Right kidney (tissue), 1 donor: Measurements from ENCODE around the gene MAN1C1.
"Not testable (repeated sequence)": the region's sequence is repeated elsewhere in the genome, so short reads cannot be mapped to it uniquely, and the experiment has no call there.

Source experiments
- DNase-seq: peaks from one replicate; pipeline ENCODE4 v3.0.0-alpha.2; 2016

The MAN1C1 gene

DNA sequence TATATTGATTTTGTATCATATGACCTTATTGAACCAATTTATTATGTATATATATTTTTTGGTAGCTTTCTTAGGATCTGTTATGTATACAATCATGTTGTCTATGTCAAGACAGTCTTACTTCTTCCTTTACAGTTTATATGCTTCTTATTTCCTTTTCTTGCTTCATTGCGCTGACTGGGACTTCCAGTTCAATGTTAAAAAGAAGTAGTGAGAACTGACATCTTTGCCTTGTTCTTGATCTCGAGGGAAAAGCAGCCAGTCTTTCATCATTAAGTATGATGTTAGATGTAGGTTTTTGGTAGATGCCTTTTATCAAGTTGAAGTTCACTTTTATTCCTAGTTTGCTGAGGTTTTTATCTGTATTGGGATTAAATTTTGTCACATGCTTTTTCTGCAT, 17.5 kb downstream of the MAN1C1 start:
- no peak for DNase-seq

DNA sequence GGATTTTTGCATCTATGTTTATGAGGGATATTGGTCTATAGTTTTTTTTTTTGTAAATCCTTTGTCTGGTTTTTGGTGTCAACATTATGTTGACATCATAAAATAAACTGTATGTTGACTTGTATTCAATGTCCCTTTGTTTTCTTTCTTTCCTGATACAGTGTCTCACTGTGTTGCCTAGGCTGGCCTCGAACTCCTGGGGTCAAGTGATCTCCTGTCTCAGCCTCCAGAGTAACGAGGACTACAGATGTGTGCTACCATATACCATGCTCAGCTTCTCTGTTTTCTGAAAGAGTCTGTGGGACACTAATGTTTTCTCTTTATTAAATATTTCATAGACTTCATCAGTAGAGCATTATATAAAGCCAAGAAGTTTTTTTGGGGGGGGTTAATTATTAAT, 18.3 kb downstream of the MAN1C1 start:
- DNase-seq = no peak

DNA sequence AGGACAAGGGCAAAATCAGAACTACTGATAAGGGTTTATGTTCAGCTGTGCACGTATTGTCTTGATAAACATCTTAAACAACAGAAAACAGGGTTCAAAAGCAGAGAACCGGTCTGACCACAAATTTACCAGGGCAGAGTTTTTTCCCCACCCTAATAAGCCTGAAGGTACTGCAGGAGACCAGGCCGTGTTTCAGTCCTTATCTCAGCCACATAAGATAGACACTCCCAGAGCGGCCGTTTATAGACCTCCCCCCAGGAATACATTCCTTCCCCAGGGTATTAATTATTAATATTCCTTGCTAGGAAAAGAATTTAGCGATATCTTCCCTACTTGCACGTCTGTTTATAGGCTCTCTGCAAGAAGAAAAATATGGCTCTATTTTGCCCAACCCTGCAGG, 19.6 kb downstream of the MAN1C1 start:
- DNase-seq = not testable (repeated sequence)

DNA sequence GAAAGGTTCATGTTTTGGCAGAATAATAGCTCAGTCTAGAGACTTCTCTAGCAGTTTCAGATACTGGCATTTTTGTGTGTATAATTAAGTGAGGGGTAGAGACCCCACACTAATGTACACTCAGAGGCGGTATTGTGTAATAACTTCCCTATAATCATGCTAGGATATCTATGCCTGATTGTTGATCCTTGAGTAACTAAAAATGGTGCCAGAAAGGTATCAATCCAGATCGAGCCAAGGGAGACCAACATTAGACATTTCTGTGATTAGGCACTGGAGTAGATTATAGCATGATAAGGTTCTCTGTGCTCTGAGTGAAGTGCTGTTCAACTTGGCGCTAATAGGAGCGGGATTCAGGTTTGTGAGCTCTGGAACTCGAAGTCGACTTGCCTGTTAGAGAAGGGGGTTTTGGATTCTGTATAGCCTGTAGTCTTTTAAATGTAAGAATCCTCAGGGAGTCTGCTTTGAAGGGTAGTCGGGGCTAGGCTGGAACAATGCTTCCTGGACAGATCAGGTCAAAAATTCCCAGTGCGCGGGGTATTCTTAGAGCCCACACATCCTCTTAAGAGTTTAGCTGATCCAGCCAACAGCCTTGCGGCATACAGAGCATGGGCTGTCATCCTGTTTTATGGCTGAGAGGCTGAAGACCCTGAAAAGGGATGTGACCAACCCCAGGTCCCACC, 24.2 kb downstream of the MAN1C1 start:
- DNase-seq = no peak

DNA sequence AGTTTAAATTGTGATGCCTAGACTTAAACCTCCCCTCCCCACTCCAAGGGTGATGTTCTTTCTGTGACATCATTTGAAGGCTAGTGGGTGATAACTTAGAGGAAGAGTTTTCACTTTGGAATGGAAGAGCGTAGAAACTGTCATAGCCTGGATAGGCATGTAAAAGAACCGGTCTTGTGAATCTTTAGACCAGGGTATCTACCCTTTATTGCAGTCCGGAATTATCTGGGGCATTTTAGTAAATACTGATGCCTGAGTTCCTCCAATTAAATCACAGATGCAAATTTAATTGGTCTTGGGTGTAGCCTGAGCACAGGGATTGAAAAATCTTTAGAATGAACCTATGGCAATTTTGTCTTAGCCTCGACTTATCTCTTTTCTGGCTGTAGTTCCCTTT, 24.7 kb downstream of the MAN1C1 start:
- DNase-seq = no peak

DNA sequence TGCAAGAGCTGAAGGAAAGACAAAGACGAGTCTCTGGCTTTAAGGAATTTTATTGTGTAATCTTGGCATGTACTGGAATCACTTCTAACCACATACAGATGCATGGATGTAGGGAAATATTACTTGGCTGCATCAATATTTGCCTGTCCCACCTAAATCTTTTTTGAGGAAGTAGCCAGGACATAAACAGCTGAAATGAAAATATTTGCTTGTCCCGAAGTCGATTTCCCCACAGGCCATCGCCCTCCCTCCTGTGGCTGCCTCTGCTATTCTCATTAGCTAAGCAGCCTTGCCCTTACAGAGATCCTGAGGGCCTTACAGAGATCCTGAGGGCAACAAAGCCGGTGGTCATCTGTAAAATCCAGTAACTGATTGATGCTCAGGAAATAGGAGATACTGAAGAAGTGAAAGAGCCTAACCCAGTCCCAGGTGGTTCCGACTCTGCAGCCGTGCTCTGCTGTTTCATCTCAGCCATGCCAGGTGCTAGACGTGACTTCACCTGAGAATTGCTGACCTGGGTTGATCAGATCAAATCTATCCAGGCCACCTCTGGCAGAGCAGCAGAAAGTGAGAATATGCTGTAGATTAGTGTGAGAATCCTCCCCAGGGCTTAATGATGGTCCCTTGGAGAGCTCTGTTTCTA, 25.5 kb downstream of the MAN1C1 start:
- DNase-seq = no peak

DNA sequence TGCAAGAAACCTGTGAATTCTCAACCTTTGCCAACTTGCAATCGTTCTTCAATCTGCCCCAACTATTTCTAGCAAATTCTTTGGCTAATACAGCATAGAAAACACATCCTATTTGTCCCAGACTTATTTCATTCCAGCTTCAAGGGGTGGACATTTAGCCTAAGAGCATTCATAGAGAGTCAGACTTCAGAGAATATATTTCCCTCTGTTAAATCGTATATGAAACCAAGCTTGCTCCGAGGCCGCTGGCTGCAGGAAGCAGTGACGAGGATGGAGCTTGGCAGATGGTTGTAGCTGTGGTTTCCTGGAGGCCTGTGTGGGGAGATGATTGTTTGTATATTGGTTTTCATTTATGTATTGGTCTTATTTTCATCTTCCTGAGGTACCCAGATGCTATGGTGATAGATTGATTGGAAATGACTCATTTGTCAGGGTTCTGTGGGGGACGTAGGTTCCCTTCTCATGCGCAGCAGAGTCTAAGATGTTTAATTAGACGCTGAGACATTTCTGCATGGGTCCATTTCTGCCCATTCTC, 26.1 kb downstream of the MAN1C1 start:
- DNase-seq = no peak

DNA sequence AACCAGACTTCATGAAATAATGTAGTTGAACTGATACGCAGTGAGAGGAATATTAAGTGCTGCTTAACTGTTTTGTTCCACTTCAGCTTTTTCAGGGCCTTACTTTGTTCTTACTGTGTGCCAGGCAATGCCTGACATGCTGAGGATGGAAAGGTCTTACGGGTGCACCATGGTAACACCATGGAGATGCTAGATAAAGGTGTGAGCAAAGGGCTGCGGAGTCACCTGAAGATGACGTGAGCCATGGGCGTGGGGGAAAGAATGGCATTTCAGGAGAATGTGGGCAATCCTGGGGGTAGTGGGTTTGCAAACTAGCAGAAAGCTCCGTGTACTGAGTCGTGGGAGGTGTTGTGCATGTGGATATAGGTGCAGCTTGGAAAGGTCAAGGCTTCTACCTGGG, 27.3 kb downstream of the MAN1C1 start:
- no peak for DNase-seq

DNA sequence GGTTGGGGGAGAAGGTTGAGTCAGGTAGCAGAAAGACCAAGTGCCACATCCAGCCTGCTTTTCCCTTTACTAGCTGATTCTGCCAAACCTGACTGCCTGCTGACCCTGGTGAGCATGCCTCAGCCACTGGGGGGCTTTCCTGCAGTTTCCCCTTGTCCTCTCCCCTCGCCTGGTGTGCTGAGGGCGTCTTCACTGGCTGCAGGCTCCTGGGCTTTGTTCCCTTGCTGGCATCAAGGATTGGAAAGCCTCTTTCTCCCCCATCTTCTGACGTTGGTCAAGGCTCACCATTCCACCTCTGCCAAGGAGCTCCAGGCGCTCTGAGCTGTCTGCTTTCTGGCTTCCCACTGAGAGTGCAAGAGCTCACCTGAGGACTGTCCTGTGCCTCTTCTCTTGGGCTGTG, 28.4 kb downstream of the MAN1C1 start:
- no peak for DNase-seq

DNA sequence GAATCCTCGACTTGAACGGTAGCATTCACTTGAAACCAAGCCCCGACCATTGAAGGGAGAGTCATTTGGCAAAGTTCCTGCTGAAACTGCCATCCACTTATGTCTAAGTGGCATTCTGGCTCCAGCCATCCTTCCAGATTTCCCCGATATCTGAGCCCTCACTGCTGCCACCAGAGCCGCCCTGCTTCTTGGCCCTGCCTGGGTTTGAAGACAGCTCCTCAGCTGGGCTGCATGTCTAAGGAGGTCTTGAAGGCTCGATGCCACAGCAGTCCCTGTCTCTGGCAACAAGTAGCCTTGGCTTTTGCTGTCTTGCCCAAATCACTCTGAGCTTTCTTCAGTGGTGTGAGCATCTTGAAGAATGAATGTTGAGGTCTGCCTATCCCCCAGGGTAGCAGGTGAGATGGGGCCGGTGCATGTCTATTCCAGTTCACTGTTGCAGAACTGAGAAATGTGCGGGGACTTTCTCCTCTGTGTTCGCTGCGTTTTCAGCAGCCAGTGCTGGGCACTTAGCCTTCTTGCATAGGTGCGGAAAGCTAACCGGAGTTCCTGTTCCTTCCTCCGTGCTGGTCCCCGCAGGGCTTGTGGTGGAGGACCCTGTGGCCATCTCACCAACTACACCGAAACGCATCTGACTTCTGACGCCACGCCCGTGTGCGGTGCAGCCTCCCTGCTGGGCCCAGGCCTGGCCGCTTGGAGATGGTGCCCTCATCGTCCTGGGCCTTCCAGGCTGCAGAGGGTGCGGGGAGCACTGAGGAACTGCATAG, 29.2 kb downstream of the MAN1C1 start:
- DNase-seq = no peak

DNA sequence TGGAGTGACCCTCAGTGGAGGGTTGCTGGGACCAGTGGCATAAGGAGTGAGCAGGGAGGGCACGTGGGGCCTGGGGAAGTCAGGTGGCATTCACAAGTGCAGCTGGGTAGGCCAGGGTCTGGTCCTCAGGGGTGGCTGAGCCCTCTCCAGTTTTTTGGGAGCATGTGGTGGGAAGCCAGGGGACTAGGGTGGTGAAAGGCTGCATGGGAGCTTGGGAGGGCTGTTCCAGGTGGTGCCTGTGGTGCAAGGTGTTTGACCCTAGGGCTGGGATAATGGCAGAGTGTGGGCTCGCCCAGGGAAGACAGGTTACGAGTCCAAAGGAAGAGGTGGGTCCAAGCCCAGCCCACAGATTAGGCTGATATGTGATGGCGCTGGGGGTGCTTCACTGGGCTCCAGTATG, 30.5 kb downstream of the MAN1C1 start:
- no peak for DNase-seq

DNA sequence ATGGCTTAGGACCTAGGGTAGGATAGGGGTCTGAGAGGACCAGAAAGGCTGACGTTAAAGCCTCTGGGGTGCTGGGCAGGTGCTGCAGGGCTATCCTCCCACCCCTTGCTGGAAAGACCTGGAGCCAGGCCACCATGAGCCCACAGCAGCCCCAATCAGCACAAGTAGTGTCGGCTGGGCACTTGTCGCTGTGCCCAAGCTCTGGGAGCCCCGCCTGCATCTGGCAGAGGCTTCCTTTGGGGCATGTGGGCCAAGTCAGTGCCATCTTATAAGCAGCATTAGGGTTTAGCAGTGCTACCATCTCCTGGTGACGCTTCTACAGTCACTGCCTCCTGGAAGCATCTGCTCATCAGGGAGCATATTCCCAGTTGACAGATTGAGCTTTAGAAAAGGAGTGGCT, 31.3 kb downstream of the MAN1C1 start:
- no peak for DNase-seq

DNA sequence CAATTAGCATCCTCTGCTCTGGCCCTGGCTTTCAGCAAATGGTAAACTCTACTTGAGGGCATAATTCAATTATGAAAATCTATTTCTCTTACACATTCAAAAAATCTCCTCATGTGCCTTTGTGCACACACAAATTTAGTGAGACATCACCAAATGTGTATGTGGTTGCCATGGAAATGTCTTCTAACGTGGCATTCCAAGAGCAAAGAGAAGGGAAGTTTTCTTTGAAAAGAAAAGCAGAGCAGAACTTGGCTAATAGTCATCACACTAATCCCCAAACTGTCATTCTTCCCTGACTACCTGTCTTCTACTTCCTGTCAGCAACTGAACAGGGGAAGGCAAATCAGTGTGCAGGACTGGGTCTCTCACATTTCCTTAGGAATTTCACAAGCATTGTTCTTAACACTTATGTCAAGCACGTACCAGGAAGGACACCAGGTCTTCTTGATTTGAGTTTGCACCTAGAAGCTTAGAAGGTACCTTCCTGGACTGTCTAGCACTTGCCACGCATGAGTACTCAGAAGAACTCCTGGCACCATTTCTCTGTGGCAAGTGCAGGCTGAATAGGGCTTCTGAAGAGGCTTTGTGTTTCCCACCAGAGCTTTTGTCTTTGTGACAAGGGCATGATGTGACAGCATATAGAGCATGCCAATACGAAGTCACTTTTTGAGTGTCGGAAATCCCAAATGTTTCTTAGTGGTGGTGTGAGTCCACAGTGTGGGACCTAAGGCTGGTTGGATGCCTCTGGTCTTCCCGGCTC, 32.3 kb downstream of the MAN1C1 start:
- no peak for DNase-seq

DNA sequence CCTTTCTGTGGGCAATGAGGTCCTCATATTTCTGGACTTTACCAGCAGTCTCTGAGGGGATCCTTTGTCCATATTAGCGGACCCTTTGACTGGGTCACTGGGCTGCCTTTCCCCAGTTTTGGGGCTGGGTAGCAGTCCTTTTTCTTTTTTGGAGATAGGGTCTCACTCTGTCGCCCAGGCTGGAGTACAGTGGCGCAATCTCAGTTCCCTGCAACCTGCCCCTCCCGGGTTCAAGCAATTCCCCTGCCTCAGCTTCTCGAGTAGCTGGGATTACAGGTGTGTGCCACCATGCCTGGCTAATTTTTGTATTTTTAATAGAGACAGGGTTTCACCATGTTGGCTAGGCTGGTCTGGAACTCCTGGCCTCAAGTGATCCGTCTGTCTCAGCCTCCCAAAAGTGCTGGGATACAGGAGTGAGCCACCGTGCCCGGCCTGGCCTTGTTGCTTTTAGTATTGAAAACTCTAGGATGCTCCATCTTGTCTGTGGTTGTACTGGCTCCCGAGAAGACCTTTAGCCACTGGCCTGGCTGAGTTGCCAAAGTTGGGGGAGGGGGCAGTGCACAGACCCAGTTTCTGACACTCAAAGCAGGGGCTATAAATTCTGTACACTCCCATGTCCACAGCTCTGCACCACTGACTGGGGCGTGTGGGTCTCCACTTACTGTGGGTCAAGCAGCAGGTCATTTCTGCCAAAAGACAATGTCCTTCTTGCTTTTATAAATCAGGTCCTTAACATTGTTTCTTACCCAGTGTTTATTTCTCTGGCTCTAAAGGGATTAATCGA, 33.1 kb downstream of the MAN1C1 start:
- DNase-seq = peak; percentile 23

DNA sequence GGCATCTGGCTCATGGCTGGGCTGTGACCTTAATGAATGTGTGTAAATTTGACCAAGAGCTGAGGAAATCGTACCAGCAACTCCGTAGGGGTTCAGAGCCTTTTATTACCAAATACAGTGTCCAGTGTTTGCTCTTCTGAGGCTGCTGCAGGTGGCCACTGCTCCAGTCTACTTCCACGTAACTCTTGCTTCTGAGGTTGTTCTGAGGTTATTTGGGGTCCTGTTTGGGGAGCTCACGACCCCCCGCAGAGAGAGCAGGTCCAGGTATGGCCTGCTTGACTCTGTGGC, 33.6 kb downstream of the MAN1C1 start:
- DNase-seq = no peak

DNA sequence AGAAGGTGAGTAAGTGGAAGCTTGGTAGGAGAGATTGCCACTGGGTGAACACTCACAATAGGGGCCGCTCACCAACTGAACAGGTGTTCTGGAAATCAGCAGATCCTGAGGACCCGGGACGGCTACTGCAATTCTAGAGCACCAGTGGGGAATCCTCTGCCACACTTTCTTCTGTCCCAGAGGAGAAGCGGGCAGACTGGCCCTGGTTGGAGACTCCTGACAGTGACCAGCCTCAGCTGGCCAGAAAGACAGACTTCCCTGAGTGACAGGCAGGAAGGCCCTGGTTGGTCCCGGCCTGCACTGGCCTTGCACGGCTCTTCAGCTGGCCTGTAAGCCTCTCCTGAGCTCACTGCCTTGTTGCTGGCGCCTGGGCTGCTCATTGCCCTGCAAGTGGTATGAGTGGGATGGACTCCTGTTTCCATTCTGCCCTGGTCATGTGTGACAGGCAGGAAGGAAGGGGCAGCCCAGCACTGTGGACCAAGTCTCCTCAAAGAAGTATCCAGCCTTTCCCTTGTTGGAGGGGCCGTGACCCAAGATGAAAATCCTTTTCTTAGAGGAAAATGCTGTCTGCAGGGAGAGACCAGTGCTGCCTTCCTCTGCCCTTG, 34.5 kb downstream of the MAN1C1 start:
- no peak for DNase-seq

DNA sequence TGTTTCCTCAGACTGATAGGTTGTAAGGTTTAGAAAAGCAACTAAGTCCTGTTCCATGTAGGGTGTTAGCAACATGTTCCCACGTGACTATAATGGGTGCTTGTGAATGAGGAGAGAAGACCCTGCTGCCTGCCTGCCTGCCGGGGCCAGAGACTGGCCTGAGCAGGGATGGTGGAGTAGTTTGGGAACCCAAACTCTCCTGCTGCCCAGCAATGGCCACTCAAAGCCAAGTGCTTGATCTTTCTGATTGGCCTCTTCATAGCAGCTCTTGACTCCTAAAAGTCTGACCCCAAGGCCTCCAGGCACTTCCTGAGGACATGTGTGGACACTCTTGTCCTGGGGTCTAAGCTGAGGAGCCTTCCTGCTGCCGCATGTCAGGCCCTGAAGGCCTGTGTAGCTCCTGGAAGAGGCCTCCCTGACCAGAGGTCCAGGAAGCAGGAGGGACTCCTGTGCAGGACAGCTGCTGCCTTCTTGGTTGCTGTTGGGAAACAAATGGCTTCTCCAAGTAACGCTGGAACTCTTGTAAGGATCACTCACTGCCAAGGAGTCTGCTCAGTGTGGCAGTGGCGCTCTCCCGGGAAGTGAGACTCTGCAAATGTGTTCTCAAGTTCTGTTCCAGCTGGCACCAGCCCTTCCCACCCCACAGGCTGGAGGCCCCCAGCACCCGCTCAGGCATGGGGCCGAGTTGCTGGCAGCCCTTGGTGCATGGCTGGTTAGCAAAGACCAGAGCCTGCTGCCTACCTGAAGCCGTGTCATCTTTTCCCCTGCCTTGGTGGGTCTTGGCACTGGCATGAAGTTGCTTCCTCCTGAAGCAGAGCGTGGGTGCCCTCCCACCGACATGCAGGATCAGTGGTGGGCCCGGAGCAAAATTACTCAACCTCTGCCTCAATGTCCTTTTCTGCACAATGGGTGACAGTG, 35.5 kb downstream of the MAN1C1 start:
- no peak for DNase-seq

DNA sequence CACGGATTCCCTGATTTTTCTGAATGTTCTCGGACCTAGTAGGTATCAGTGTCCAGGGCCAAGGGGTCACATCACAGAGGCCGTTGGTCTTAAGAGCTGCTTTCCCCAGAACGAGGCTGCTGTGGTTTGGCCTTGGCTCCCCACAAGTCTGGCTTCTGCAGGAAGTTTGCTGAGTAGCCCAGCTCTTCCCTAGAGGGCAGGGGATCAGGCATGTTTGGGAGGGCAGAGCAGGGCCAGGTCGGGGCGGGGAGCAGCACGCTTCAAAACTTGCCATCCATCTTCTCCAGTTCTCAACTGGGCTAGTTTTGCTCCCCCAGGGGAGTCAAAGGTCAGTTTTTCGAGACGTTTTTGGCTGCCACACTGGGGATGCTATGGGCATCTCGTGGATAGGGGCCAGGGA, 37.0 kb downstream of the MAN1C1 start:
- DNase-seq = no peak

DNA sequence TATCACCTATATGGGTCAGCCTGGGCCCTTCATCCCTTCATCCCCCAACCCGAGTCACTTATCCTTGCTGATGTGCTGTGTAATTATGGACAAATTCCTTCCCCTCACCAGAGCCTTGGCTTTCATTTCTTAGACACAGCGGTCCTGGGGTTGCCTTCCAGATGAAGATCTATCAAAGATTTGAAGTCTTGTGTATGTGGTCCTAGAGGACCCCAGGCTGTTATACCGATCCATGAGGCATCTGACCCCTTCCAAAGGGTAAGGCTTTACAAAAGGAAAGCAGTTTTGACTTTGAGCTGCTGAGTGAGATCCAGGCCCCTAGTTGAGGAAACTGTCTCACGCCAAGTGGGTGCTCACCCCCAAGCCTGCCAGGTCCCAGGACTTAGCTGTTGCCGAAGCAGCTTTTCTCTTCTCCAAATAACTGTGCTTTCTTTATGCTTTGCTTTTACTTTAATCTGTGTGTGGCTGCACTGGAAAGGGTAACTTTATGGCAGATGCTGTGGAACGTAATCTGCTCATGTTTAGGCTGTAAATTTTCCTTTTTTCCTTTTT, 37.6 kb downstream of the MAN1C1 start:
- no peak for DNase-seq
